SU-DHL-6 (cell line): Measurements from ENCODE around the gene PLN.

ENCODE experiments used
- EZH2phosphoT487 ChIP-seq: fragments of 200-600 bp; sonication (generic), shearing (Covaris generic); conservative IDR thresholded peaks from 2 replicates; pipeline ENCODE4 v1.6.1; 2018; ENCODE audit warnings: mild to moderate bottlenecking, antibody characterized with exemption, low read length, moderate library complexity, mixed read lengths
- TF ChIP-seq, protein P1 (sequence below): fragments of 200-600 bp; sonication (generic); IDR thresholded peaks from one replicate; pipeline ENCODE4 v1.5.1; 2017; ENCODE audit warnings: antibody characterized with exemption, mild to moderate bottlenecking, low read length, moderate library complexity; ENCODE audit not compliant: insufficient read depth, poor library complexity, severe bottlenecking

DNA sequence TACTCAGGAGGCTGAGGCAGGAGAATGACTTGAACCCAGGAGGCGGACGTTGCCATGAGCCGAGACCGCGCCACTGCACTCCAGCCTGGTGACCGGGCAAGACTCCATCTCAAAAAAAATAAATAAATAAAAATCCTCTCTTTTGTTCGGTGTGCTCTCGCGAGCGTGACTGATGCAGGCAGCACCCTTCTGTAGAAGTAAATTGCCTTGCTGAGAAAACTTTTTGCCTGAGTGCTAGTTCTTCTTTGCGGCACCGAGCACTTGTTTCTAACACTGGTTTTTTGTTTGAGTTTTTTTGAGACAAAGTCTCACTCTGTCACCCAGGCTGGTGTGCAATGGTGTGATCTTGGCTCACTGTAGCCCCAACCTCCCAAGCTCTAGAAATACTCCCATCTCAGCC lies 30.5 kb downstream of the PLN start:
- TF ChIP-seq, protein P1, sequence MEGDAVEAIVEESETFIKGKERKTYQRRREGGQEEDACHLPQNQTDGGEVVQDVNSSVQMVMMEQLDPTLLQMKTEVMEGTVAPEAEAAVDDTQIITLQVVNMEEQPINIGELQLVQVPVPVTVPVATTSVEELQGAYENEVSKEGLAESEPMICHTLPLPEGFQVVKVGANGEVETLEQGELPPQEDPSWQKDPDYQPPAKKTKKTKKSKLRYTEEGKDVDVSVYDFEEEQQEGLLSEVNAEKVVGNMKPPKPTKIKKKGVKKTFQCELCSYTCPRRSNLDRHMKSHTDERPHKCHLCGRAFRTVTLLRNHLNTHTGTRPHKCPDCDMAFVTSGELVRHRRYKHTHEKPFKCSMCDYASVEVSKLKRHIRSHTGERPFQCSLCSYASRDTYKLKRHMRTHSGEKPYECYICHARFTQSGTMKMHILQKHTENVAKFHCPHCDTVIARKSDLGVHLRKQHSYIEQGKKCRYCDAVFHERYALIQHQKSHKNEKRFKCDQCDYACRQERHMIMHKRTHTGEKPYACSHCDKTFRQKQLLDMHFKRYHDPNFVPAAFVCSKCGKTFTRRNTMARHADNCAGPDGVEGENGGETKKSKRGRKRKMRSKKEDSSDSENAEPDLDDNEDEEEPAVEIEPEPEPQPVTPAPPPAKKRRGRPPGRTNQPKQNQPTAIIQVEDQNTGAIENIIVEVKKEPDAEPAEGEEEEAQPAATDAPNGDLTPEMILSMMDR = no peak
- TF ChIP-seq EZH2phosphoT487 = no peak
